G401.6 (cell line): ENCODE data around the gene LRP5.
"Not testable (repeated sequence)": the region's sequence is repeated elsewhere in the genome, so short reads cannot be mapped to it uniquely, and the experiment has no call there.

Source experiments
- FAIRE-seq: peaks from 2 replicates; lab custom pipeline; 2012; peaks lifted over from hg19 to GRCh38; lab: Jason Lieb, UNC

Gene LRP5

GRCh38 chr11:68469642-68470041 lies 157.3 kb downstream of the LRP5 start:
- no peak for FAIRE-seq

DNA sequence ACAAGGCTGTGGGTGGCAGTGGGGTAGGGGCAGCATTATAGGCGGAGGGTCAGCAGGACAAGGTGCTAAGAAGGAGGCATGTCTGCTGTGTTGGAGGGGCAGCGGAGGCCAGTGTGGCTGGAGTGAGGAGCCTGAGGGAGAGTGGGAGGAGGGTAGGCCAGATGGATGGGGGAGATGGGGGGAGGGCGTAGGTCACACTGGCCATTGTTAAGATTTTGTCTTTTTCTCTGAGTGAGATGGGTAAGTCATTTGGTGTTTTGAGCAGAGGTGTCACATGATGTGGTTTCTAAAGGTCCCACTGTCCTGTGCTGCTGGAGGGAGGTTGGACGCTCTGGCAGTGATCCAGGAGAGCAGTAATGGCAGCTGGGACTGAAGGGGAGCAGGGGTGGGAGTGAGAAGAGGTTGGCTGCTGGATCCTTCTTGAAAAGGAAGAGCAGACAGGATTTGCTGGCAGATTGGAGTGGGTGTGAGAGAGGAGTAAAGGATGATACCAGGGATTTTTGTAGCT lies 158.0 kb downstream of the LRP5 start:
- FAIRE-seq, result no peak

- FAIRE-seq, result no peak
Measured at GRCh38 chr11:68471360-68472340, 159.3 kb downstream of the LRP5 start.

DNA sequence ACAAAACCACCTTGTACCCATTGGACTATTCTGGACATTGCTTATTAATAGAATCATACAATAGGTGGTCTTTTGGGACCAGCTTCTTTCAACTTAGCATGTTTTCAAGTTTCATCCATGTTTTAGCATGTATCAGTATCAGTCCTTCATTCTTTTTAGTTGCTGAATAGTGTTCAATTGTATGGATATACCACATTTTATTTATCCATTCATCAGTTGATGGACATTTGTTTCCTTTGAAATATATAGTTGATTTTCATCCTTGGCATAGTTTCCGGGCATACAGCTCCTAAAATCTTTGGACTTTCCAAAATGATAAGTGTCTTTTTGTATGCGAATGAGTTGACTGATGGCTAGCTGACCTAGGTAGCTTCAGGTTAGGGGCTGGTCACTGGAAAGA lies 160.4 kb downstream of the LRP5 start:
- FAIRE-seq, result no peak

DNA sequence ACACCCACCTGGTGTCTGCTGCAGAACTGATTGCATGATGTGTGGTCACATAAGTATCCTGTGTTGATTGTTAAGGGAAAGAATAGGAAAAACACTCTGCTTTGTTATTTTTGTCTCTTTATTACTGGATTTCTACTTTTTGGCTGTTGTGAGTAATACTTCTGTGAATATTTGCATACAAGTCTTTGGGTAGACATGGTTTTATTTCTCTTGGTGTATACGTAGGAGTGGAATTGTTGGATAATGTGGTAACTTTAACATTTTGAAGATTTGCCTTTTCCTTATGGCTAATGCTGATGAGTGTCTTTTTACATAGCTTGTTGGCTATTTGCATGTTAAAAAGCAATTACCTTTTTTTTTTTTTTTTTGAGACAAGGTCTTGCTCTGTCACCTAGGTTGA lies 161.3 kb downstream of the LRP5 start:
- no peak for FAIRE-seq

DNA sequence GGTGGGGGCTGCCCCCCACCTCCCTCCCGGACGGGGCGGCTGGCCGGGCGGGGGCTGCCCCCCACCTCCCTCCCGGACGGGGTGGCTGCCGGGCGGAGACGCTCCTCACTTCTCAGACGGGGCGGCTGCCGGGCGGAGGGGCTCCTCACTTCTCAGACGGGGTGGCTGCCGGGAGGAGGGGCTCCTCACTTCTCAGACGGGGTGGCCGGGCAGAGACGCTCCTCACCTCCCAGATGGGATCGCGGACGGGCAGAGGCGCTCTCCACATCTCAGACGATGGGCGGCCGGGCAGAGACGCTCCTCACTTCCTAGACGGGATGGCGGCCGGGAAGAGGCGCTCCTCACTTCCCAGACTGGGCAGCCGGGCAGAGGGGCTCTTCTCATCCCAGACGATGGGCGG lies 163.2 kb downstream of the LRP5 start:
- FAIRE-seq, result not testable (repeated sequence)

DNA sequence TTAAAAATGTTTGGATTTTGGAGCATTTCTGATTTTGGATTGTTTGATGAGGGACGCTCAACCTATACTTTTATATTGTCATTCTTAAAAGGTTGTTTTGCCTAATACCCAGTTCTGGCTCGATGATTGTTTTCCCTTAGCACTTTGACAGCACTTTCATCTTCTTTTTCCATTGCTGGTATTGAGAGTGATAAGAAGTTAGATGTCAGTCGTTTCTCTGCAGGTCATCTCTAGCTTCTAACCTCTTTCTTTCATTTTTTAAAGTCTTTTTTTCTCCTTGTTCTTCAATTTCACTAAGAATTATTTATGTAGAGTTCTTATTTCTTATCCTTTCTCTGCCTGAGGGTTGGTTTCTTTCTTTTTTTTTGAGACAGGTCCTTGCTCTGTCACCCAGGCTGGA lies 167.0 kb downstream of the LRP5 start:
- FAIRE-seq, result no peak

DNA sequence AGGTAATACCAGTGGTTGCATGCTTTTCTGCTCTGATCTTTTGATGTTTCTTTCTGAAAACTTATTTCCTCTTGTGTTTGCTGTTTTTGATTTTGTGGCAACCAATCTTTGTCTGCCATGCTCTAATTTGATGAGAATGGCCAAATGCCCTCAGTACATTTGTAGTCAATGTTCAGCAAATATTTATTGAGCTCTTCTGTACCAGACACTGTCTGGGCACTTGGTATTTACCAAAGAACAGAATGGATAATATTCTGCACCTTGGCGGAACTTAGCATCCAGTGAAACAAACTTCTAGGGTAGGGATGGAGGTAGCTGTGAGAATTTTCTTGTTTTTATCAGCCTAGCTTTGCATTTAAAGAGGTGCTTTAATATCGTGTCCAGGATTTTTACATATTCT lies 167.8 kb downstream of the LRP5 start:
- no peak for FAIRE-seq

- no peak for FAIRE-seq
Measured at GRCh38 chr11:68480852-68481510, 168.6 kb downstream of the LRP5 start.

DNA sequence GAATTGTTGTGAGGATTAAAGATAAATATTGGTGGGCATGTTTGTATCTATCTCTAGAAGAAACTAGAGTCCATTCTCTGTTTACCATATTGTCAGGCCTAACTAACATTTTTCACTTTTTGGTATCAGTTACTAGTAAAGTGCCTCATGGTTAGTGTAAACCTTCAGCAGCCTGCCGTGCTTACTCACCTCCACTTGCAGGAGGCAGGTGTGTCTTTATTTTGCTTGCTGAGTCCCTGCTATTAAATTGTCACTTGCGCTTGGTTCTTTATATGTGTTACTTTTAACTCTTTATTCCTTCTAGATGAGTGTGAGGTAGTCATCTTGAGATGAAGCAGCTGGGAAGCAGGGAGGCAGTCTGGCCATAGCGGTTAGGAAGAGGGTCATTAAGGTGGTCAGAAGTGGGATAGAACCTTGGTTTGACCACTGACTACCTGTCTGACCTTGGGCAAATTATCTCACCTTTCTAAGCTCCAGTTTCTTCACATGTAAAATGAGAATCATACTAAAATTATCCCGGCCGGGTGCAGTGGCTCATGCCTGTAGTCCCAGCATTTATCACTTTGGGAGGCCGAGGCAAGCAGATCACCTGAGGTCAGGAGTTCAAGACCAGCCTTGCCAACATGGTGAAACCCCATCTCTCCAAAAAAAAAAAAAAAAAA lies 169.3 kb downstream of the LRP5 start:
- FAIRE-seq, result no peak

GRCh38 chr11:68488623-68489022 lies 176.2 kb downstream of the LRP5 start:
- FAIRE-seq, result no peak

- no peak for FAIRE-seq
Measured at GRCh38 chr11:68495220-68495729, 182.9 kb downstream of the LRP5 start.

DNA sequence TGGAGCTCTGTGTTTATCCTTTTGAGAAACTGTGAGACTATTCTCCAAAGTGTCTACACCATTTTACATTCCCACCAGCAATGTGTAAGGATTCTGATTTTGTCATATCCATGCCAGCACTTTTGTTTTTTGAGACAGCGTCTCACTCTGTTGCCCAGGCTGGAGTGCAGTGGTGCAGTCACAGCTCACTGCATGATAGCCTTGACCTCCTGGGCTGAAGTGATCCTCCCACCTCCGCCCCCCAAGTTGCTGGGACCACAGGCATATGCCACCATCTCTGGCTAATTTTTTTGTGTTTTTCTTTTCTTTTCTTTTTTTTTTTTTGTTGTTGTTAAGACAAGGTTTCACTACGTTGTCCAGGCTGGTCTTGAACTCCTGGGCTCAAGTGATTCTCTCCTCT lies 183.5 kb downstream of the LRP5 start:
- no peak for FAIRE-seq

DNA sequence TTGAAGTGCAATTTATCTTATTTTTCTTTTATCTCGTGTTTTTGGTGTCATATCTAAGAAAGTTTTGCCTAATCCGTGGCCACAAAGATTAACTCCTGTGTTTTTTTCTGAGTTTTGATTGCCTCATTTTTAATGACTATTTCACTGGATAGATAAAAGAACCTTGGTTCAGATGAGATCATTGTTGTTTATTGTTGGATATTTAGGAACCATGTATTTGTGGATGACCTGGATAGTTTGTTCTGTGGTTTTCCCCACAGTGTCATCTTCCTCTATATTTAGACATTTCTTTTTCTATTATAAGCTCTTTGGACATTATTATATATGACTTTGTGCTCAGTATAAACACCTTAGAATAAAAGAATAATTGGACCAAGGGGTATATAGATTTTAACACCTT lies 185.4 kb downstream of the LRP5 start:
- no peak for FAIRE-seq

DNA sequence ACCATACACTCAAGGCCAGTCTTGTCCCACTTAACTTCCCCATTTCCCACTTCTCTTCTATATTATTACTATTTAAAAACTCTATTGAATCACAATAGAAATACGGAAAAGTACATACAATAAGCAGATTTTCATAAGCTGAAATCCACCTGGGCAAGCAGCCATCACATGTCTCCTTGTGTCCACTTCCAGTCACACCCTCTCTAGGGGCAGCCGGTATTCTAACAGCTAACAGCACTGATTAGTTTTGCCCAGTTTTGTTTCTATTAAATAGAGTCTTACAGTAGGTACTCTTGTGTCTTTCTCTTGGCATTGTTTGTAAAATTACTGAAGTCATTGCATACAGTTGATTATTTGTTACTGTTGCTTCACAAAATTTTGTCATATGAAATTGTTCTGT lies 185.9 kb downstream of the LRP5 start:
- no peak for FAIRE-seq
